Measurements from ENCODE around the gene PIP4K2A. TPM values are rescaled to one million over a fixed set of nuclear protein-coding genes. Genes with fewer than 3 reads are reported as not detected.

PIP4K2A gene
- total RNA-seq, 6 donors from 2014 or later, result 20.5 to 70.2 (median 34.4) TPM

DNA sequence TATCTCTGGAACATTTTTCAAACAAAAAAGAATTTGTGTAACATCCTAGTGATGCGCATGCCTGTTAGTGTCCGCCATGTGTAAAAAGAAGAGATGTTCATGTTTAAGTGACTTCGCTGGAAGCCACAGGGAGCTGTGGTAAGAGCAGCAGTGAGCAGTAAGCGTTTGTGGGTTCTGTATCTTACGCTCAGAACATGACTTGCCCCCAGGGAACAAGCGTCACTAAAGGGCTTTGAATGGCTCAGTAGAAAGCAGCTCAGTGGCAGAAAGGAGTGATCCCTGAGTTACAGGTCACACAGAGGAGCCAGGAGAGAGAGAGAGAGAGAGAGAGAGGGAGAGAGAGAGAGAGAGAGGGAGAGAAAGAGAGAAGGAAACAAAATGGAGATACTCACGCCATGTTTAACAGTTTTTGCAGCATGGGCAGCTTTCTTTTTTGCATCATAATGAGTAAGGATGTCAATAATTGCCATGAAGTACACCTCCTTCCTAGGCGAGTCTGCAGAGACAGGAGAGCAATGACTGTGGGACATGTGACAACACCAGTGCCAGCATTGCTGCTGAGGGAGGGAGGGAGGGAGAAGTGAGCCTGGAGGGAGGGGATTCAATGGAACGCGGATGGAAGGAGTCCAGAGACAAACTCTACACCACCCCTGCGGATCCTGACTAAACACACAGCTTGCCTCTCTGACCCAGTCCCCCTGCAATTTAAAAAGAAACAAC, 174.6 kb downstream of the PIP4K2A start:
- H3K4me1 ChIP-seq, result peaks cover 0 to 8% (median 0%) of the 10 kb centered on the region in 4 donors
- no peaks in the 10 kb centered on the region for H3K27me3 ChIP-seq
- H3K9me3 ChIP-seq, result no peaks in the 10 kb centered on the region
- WGBS, 2 donors, result 95 to 96% methylated on average over 10 to 11 of the region's 11 CpGs
- no peak overlapping the region for H3K4me3 ChIP-seq
- peaks cover 5 to 74% (median 48%) of the 10 kb centered on the region in 4 donors for H3K36me3 ChIP-seq
- ATAC-seq (ENCODE audit: low FRiP score in 2 of 2) (no peak), DNase-seq (no peak)
- TF ChIP-seq CTCF (IDR thresholded peaks at IDR 0.05) (no peak), EP300 (IDR thresholded peaks at IDR 0.05) (no peak), POLR2A (IDR thresholded peaks at IDR 0.05) (no peak), POLR2AphosphoS5 (IDR thresholded peaks at IDR 0.05) (no peak)
- no peak overlapping the region for H3K27ac ChIP-seq

- H3K4me3 ChIP-seq, result no peak overlapping the region
- no peaks in the 10 kb centered on the region for H3K4me1 ChIP-seq
- TF ChIP-seq CTCF (IDR thresholded peaks at IDR 0.05), result no peak
- ATAC-seq (ENCODE audit: low FRiP score in 2 of 2), result peak in 1 of 2 donors; percentile 17
- no peaks in the 10 kb centered on the region for H3K9me3 ChIP-seq
- no peaks in the 10 kb centered on the region for H3K27me3 ChIP-seq
- peaks cover 5 to 62% (median 43%) of the 10 kb centered on the region in 4 donors for H3K36me3 ChIP-seq
- 87 to 94% methylated on average over 3 to 6 of the region's 6 CpGs for whole genome bisulfite sequencing, 2 donors
- peak in 1 of 2 donors; percentile 17 for DNase-seq
- H3K27ac ChIP-seq, result no peak overlapping the region
Observed at GRCh38 chr10:22537810-22538209, 176.6 kb downstream of the PIP4K2A start.

DNA sequence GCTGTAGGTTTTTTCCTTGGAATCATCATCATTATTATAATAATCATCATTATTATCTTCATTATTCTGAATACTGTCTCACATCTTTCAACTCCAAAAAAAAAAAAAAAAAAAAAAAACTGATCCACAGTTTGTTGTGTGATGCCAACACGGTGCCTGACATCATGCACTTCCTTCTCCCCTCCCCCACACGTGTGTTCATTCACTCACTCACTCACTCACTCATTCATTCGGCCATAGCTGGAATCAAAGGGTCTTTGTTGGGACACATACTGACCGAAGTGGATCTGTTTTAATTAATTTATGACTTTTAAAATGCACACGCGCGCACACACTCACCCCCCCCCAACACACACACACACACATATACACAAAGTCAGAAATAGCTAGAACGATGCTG, 177.8 kb downstream of the PIP4K2A start:
- Histone ChIP-seq H3K4me3 (no peak overlapping the region), H3K27ac (no peak overlapping the region), H3K36me3 (peaks cover 5 to 51% (median 36%) of the 10 kb centered on the region in 4 donors), H3K4me1 (peaks cover 0 to 8% (median 0%) of the 10 kb centered on the region in 4 donors), H3K27me3 (no peaks in the 10 kb centered on the region), H3K9me3 (no peaks in the 10 kb centered on the region)
- WGBS, 2 donors, result 93 to 94% methylated on average over 8 of the region's 8 CpGs
- ATAC-seq (ENCODE audit: low FRiP score in 2 of 2) (no peak), DNase-seq (no peak)
- TF ChIP-seq POLR2A (IDR thresholded peaks at IDR 0.05) (no peak), CTCF (IDR thresholded peaks at IDR 0.05) (no peak), POLR2AphosphoS5 (IDR thresholded peaks at IDR 0.05) (no peak), EP300 (IDR thresholded peaks at IDR 0.05) (no peak)

DNA sequence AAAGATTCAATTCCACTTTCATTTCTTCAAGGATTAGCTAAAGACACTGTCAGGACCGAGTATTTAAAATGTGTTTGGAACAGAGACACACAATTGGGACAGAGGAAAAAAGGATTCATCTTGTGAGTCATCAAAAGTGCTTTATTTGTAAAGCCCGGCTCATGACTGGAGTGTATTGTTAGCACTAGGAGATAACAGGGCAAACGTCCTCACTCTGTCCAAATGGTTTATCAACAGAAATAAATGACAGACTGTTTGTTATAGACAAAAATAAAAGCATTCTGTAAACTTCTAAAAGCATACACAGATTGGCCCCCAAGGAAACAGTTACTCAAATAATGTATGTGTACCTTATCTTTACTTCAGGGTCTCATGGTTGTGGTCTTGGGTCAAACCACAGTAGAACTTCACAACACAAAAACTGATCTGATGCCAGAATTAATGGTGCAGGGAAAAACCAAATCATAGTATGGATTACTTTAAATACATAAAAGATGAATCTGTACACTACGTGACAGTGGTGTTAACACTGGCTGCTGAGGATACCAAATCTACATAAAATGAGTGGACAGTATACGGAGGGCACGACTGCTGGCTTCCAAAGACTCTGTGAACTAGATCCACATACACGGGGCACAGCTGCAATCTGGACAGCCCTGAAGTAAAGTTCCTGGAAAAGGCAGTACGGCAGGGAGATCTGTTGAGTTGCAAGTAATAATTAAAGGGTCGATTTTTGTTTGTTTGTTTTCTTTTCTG, 179.4 kb downstream of the PIP4K2A start:
- ATAC-seq (ENCODE audit: low FRiP score in 2 of 2) (no peak), DNase-seq (no peak)
- no peak overlapping the region for H3K4me3 ChIP-seq
- H3K27me3 ChIP-seq, result no peaks in the 10 kb centered on the region
- no peak for TF ChIP-seq CTCF (IDR thresholded peaks at IDR 0.05)
- TF ChIP-seq POLR2A (IDR thresholded peaks at IDR 0.05), result no peak
- no peak for TF ChIP-seq EP300 (IDR thresholded peaks at IDR 0.05)
- no peak for TF ChIP-seq POLR2AphosphoS5 (IDR thresholded peaks at IDR 0.05)
- WGBS, 2 donors, result 77 to 83% methylated on average over 9 of the region's 9 CpGs
- H3K9me3 ChIP-seq, result no peaks in the 10 kb centered on the region
- peaks cover 0 to 8% (median 0%) of the 10 kb centered on the region in 4 donors for H3K4me1 ChIP-seq
- no peak overlapping the region for H3K27ac ChIP-seq
- peaks cover 2 to 36% (median 24%) of the 10 kb centered on the region in 4 donors for H3K36me3 ChIP-seq
